ENCODE measurements around the gene BAIAP2.

The BAIAP2 gene

GRCh38 chr17:81102869-81103268 is 67.9 kb downstream of the BAIAP2 start:
- DNase-seq = no peak

- no peak for DNase-seq
Measured at GRCh38 chr17:81103379-81103778, 68.4 kb downstream of the BAIAP2 start.

- no peak for DNase-seq
Measured at GRCh38 chr17:81106716-81107115, 71.8 kb downstream of the BAIAP2 start.

- no peak for DNase-seq
Measured at GRCh38 chr17:81108220-81108619, 73.3 kb downstream of the BAIAP2 start.

- no peak for DNase-seq
Measured at GRCh38 chr17:81109957-81110356, 75.0 kb downstream of the BAIAP2 start.

GRCh38 chr17:81110488-81111040 is 75.6 kb downstream of the BAIAP2 start:
- peak in 8 of 51 donors; percentile 25 to 50 (median 34) for DNase-seq

- DNase-seq = no peak
Measured at GRCh38 chr17:81111066-81111465, 76.1 kb downstream of the BAIAP2 start.

DNA sequence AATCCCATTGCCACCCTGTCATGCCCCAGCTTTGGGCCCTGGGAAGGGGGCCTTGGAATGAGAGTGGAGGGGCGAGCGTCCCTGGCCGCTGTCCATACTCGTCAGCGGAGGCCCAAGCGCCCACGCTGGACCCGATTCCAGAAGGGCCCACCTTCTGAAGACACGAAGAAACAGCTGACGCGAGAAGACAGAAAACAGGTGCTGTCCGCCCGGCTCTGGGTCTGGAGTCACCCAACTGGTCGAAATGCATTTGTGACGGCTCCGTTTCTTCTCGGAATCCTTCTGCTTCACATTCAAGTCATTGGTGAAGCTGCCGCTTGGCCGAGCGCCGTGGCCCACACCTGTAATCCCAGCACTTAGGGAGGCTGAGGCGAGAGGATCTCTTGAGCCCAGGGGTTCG is 77.5 kb downstream of the BAIAP2 start:
- DNase-seq = no peak

DNA sequence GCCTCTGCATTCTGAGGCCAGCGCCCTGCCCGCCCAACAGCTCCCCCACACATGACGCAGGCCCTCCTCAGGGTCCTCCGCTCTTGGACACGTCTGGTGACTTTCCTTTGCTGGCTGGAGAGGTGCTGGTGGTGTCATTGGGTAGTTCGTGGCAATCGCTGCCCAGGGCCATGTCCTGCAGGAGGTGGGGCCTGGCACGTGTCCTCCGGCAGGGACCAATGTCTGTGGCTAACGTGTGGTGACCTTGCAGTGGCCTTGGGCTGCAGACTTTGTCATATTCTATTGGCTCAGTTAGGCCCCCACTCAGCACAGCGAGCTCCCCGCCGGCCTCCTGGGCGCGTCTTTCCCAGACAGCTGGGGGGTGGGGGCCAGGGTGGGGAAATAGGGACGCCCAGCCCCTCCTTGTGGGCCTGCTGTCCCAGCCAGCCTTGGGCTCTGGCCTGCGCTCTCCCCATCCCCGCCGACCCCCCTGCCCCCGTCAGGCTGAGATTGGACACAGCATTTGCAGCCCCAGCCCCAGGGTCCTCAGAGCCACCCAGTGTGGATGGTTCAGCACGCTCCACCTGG is 78.3 kb downstream of the BAIAP2 start:
- peak in 2 of 51 donors; percentile 22 to 29 for DNase-seq

GRCh38 chr17:81114351-81115093 is 79.6 kb downstream of the BAIAP2 start:
- peak in 1 of 51 donors; percentile 41 for DNase-seq

GRCh38 chr17:81115219-81115618 is 80.3 kb downstream of the BAIAP2 start:
- DNase-seq = peak in 3 of 51 donors; percentile 29 to 55 (median 36)

GRCh38 chr17:81115749-81116464 is 81.0 kb downstream of the BAIAP2 start:
- DNase-seq = peak in 17 of 51 donors; percentile 19 to 58 (median 36)

DNA sequence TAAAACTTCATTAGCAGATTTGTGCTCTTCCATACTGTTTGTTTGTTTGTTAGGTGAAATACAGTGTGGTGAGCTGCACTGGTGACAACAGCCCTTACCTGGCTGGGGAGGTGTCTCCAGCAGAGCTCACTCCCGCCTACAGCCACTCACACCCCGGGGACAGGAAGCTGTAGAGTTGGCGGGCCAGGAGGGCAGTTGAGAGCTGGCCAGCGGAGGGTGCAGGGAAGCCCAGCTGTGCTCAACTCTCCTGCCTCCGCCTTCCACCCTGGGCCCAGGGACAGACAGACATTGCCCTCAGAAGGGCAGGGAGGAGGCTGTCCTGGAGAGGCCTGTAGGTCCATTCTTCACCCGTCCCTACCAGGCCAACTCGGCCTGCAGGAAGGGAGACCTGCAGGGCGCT is 81.8 kb downstream of the BAIAP2 start:
- no peak for DNase-seq

DNA sequence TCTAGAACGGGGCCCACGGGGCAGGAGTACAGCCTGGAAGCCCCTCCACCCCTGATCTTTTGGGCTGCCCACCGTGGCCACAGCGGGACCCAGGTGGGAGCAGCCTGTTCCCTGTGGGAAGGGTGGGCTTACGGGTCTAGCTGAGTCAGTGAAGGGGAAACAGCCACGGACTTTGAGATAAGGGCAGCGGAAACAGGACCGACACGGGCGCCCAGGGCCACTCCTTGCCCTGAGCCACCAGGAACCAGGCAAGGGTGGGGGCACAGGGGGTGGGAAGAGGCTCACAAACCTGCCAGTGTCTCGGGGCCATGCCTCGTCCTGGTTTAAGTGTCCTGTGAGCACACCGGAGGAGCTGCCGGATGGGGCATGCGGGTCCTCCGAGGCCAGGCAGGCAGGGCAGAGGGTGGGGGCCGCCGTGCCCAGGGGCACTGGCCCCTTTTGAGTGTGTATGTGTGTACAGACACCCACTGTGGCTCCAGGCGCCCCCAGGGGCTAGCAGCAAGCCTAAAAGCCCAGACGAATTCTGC is 82.8 kb downstream of the BAIAP2 start:
- DNase-seq = no peak

DNA sequence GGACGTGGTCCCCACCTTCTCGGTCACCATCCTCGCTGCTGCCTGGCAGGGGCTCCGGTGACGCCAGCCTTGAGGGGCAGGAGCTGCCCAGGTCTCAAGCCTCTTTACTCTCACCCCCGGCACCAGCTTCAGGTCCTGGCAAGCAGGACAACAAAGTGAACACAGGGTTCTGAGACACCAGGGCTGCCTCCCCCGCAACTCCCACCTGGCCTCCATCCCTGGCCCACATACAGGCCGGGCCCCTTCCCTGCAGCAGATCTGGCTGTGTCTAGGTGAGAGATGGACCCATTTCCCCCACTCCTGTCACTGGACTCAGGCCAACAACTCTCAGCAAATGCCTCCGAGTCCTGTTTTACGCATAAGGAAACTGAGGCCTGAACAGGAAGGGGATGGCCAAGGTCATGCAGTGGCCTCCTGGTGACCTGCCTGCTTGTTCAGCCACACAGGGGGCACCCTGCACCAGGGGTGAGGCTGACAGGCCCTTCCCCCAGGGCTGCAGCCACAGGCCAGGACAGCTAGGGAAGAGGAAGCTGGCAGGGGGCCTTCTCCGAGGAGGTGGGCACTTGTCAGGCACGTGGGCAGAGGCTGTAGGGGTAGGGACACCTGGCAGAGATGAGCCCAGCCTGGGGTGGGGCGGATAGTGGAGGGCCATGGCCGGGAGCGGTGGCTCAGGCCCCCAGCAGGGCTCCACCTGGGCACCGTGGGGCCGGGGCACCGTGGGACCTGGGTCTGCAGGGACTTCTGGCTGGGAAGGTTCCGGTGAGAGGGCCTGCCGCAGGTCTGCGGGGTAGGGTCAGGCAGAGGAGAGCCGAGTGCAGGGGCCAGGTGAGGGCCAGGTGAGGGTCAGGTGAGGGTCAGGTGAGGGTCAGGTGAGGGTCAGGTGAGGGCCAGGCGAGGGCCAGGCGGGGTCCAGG is 83.6 kb downstream of the BAIAP2 start:
- DNase-seq = peak in 1 of 51 donors; percentile 55

- peak in 47 of 51 donors; percentile 48 to 98 (median 87) for DNase-seq
Measured at GRCh38 chr17:81119223-81120148, 84.5 kb downstream of the BAIAP2 start.

- DNase-seq = no peak
Measured at GRCh38 chr17:81120149-81120484, 85.2 kb downstream of the BAIAP2 start.

- peak in 1 of 51 donors; percentile 36 for DNase-seq
Measured at GRCh38 chr17:81120695-81121621, 86.0 kb downstream of the BAIAP2 start.
